DOHH2 (cell line): ENCODE results near the gene AIG1.

Experiments used
- H3F3A ChIP-seq: fragments of 200-600 bp; sonication (generic), shearing (Covaris generic); 2 replicates; pipeline ENCODE4 v1.6.0; 2016; ENCODE audit warnings: antibody characterized with exemption, mild to moderate bottlenecking; ENCODE audit not compliant: control insufficient read depth, insufficient read depth
- H3K27ac ChIP-seq: fragments of 200-600 bp; sonication (generic); 2 replicates; pipeline ENCODE4 v1.5.1; 2014; ENCODE audit warnings: low read depth, mild to moderate bottlenecking, low read length, moderate library complexity
- H3K27me3 ChIP-seq: fragments of 200-600 bp; sonication (generic); 2 replicates; pipeline ENCODE4 v1.6.1; 2014; ENCODE audit warnings: mild to moderate bottlenecking, low read length, mixed read lengths; ENCODE audit not compliant: control insufficient read depth
- H3K36me3 ChIP-seq: fragments of 200-600 bp; sonication (generic); 2 replicates; pipeline ENCODE4 v1.6.1; 2014; ENCODE audit warnings: mild to moderate bottlenecking, low read length, moderate library complexity, mixed read lengths; ENCODE audit not compliant: control insufficient read depth
- H3K4me1 ChIP-seq: fragments of 200-600 bp; sonication (generic); 2 replicates; pipeline ENCODE4 v1.6.1; 2014; ENCODE audit warnings: mild to moderate bottlenecking, low read length, mixed read lengths; ENCODE audit not compliant: control insufficient read depth
- H3K4me2 ChIP-seq: fragments of 200-600 bp; sonication (generic); 2 replicates; pipeline ENCODE4 v1.6.0; 2014; ENCODE audit warnings: mild to moderate bottlenecking, low read length, moderate library complexity
- H3K4me3 ChIP-seq: fragments of 200-600 bp; sonication (generic); 2 replicates; pipeline ENCODE4 v1.5.1; 2014; ENCODE audit warnings: mild to moderate bottlenecking, low read length, mixed read lengths
- H3K79me2 ChIP-seq: fragments of 200-600 bp; sonication (generic); 2 replicates; pipeline ENCODE4 v1.6.1; 2014; ENCODE audit warnings: mild to moderate bottlenecking, low read length, mixed read lengths; ENCODE audit not compliant: control insufficient read depth
- H3K9me2 ChIP-seq: fragments of 200-600 bp; sonication (generic); replicated peaks from 2 replicates; pipeline ENCODE4 v1.6.1; 2014; ENCODE audit warnings: mild to moderate bottlenecking, low read length, mixed read lengths; ENCODE audit not compliant: control insufficient read depth
- H3K9me3 ChIP-seq: fragments of 200-600 bp; sonication (generic); 2 replicates; pipeline ENCODE4 v1.6.1; 2014; ENCODE audit warnings: antibody characterized with exemption, low read length, mixed read lengths; ENCODE audit not compliant: control insufficient read depth, insufficient read depth
- H4K20me1 ChIP-seq: fragments of 200-600 bp; sonication (generic); 2 replicates; pipeline ENCODE4 v1.6.0; 2014; ENCODE audit warnings: low read depth, mild to moderate bottlenecking, antibody characterized with exemption, low read length, moderate library complexity; ENCODE audit not compliant: control insufficient read depth, insufficient read depth
- CTCF ChIP-seq: fragments of 200-600 bp; sonication (generic); IDR thresholded peaks from one replicate; pipeline ENCODE4 v1.5.1; 2014; ENCODE audit warnings: antibody characterized with exemption, mild to moderate bottlenecking, low read depth, low read length; ENCODE audit not compliant: poor library complexity, severe bottlenecking
- EZH2phosphoT487 ChIP-seq: fragments of 200-600 bp; sonication (generic); IDR thresholded peaks from 2 replicates; pipeline ENCODE4 v1.6.1; 2017; ENCODE audit warnings: borderline replicate concordance, mild to moderate bottlenecking, antibody characterized with exemption, low read length, moderate library complexity, mixed read lengths

The AIG1 gene

GRCh38 chr6:143151381-143151780, 90.7 kb downstream of the AIG1 start:
- Histone ChIP-seq H3K9me3 (no peaks in the 10 kb centered on the region), H3K79me2 (no peaks in the 10 kb centered on the region), H3K36me3 (no peaks in the 10 kb centered on the region), H4K20me1 (no peaks in the 10 kb centered on the region), H3K27me3 (no peaks in the 10 kb centered on the region), H3K4me3 (no peak overlapping the region), H3F3A (no peaks in the 10 kb centered on the region), H3K9me2 (no peaks in the 10 kb centered on the region), H3K4me1 (no peaks in the 10 kb centered on the region), H3K4me2 (no peak overlapping the region), H3K27ac (no peak overlapping the region)
- TF ChIP-seq EZH2phosphoT487 (no peak), CTCF (no peak)

GRCh38 chr6:143155681-143156080, 95.0 kb downstream of the AIG1 start:
- no peaks in the 10 kb centered on the region for H4K20me1 ChIP-seq
- H3K4me2 ChIP-seq = no peak overlapping the region
- no peak overlapping the region for H3K27ac ChIP-seq
- TF ChIP-seq CTCF = no peak
- no peak for TF ChIP-seq EZH2phosphoT487
- H3K79me2 ChIP-seq = no peaks in the 10 kb centered on the region
- H3K36me3 ChIP-seq = no peaks in the 10 kb centered on the region
- H3K4me1 ChIP-seq = no peaks in the 10 kb centered on the region
- no peaks in the 10 kb centered on the region for H3F3A ChIP-seq
- H3K9me2 ChIP-seq = no peaks in the 10 kb centered on the region
- H3K4me3 ChIP-seq = no peak overlapping the region
- H3K27me3 ChIP-seq = no peaks in the 10 kb centered on the region
- no peaks in the 10 kb centered on the region for H3K9me3 ChIP-seq

GRCh38 chr6:143157131-143157530, 96.4 kb downstream of the AIG1 start:
- TF ChIP-seq EZH2phosphoT487 (no peak), CTCF (no peak)
- H3K27me3 ChIP-seq = no peaks in the 10 kb centered on the region
- H3K9me2 ChIP-seq = no peaks in the 10 kb centered on the region
- H4K20me1 ChIP-seq = no peaks in the 10 kb centered on the region
- no peak overlapping the region for H3K4me2 ChIP-seq
- no peaks in the 10 kb centered on the region for H3K4me1 ChIP-seq
- H3K79me2 ChIP-seq = no peaks in the 10 kb centered on the region
- H3K27ac ChIP-seq = no peak overlapping the region
- no peaks in the 10 kb centered on the region for H3K9me3 ChIP-seq
- H3K36me3 ChIP-seq = no peaks in the 10 kb centered on the region
- no peaks in the 10 kb centered on the region for H3F3A ChIP-seq
- no peak overlapping the region for H3K4me3 ChIP-seq
